CD4-positive, alpha-beta T cell treated with Interleukin-17A for 1 hour (primary cell): ENCODE results near the gene MOSPD3.

Experiments
- DNase-seq: peaks from one replicate; pipeline ENCODE4 v3.0.0-alpha.2; 2020

MOSPD3 gene

GRCh38 chr7:100595188-100595587 is 17.2 kb upstream of the MOSPD3 start:
- DNase-seq: no peak

GRCh38 chr7:100598425-100598824 is 13.9 kb upstream of the MOSPD3 start:
- DNase-seq: no peak

GRCh38 chr7:100599911-100600729 is 12.2 kb upstream of the MOSPD3 start:
- no peak for DNase-seq

GRCh38 chr7:100600730-100601038 is 11.7 kb upstream of the MOSPD3 start:
- DNase-seq: no peak

- DNase-seq: no peak
Measured at GRCh38 chr7:100602889-100603725, 9.2 kb upstream of the MOSPD3 start.

- no peak for DNase-seq
Measured at GRCh38 chr7:100603726-100604027, 8.7 kb upstream of the MOSPD3 start.

- peak; percentile 88 for DNase-seq
Measured at GRCh38 chr7:100604028-100604975, 8.0 kb upstream of the MOSPD3 start.

- DNase-seq: peak; percentile 39
Measured at GRCh38 chr7:100604976-100605911, 7.1 kb upstream of the MOSPD3 start.

- no peak for DNase-seq
Measured at GRCh38 chr7:100606313-100606712, 6.0 kb upstream of the MOSPD3 start.

GRCh38 chr7:100607111-100607510 is 5.2 kb upstream of the MOSPD3 start:
- no peak for DNase-seq

GRCh38 chr7:100609958-100610357 is 2.4 kb upstream of the MOSPD3 start:
- no peak for DNase-seq

GRCh38 chr7:100612730-100613390 is 520 bp downstream of the MOSPD3 start:
- DNase-seq: no peak

GRCh38 chr7:100613412-100614175 is 1.3 kb downstream of the MOSPD3 start:
- no peak for DNase-seq

- no peak for DNase-seq
Measured at GRCh38 chr7:100614308-100614861, 2.0 kb downstream of the MOSPD3 start.

- no peak for DNase-seq
Measured at GRCh38 chr7:100620239-100620638, 7.9 kb downstream of the MOSPD3 start.

GRCh38 chr7:100620804-100621203 is 8.5 kb downstream of the MOSPD3 start:
- no peak for DNase-seq

- DNase-seq: no peak
Measured at GRCh38 chr7:100621554-100621953, 9.2 kb downstream of the MOSPD3 start.

- DNase-seq: no peak
Measured at GRCh38 chr7:100623951-100624824, 11.8 kb downstream of the MOSPD3 start.

GRCh38 chr7:100626055-100626454 is 13.7 kb downstream of the MOSPD3 start:
- no peak for DNase-seq
